H9 (cell line): ENCODE data around the gene XDH. TPM values are rescaled to one million over a fixed set of nuclear protein-coding genes. Genes with fewer than 3 reads are reported as not detected.

Experiments
- DNase-seq: peaks from one replicate; pipeline ENCODE4 v3.0.0-alpha.2; 2017
- H2AFZ ChIP-seq: one replicate; pipeline ENCODE4 v1.6.1; 2013; ENCODE audit warnings: mild to moderate bottlenecking, low read length, control low read depth, moderate library complexity
- H2AK5ac ChIP-seq: 2 replicates; pipeline ENCODE4 v1.6.1; 2013; ENCODE audit warnings: low read length, control low read depth, mixed read lengths; ENCODE audit not compliant: insufficient read length
- H2BK120ac ChIP-seq: one replicate; pipeline ENCODE4 v1.6.1; 2013; ENCODE audit warnings: low read depth, mild to moderate bottlenecking, low read length, control low read depth, inconsistent platforms; ENCODE audit not compliant: poor library complexity, severe bottlenecking
- H2BK12ac ChIP-seq: 2 replicates; pipeline ENCODE4 v1.6.1; 2013; ENCODE audit warnings: low read length, control low read depth, mixed read lengths, low read depth; ENCODE audit not compliant: insufficient read length
- H2BK15ac ChIP-seq: 2 replicates; pipeline ENCODE4 v1.6.1; 2013; ENCODE audit warnings: low read depth, low read length, control low read depth
- H2BK20ac ChIP-seq: one replicate; pipeline ENCODE4 v1.6.1; 2013; ENCODE audit warnings: low read depth, mild to moderate bottlenecking, low read length, control low read depth, inconsistent platforms; ENCODE audit not compliant: poor library complexity, severe bottlenecking
- H2BK5ac ChIP-seq: 2 replicates; pipeline ENCODE4 v1.6.1; 2013; ENCODE audit warnings: low read length, control low read depth, mixed read lengths; ENCODE audit not compliant: insufficient read length
- H3K14ac ChIP-seq: 2 replicates; pipeline ENCODE4 v1.6.1; 2013; ENCODE audit warnings: low read length, control low read depth; ENCODE audit not compliant: insufficient read depth
- H3K18ac ChIP-seq: 2 replicates; pipeline ENCODE4 v1.6.1; 2013; ENCODE audit warnings: low read depth, mild to moderate bottlenecking, mixed read lengths, low read length, control low read depth; ENCODE audit not compliant: insufficient read length
- H3K23ac ChIP-seq: 2 replicates; pipeline ENCODE4 v1.6.1; 2013; ENCODE audit warnings: low read length, control low read depth, mixed read lengths, low read depth; ENCODE audit not compliant: insufficient read length
- H3K23me2 ChIP-seq: 2 replicates; pipeline ENCODE4 v1.6.1; 2013; ENCODE audit warnings: low read depth, mild to moderate bottlenecking, mixed read lengths, low read length, control low read depth; ENCODE audit not compliant: insufficient read length, poor library complexity, severe bottlenecking
- H3K27ac ChIP-seq: 2 replicates; pipeline ENCODE4 v1.5.1; 2013; ENCODE audit warnings: low read length, control low read depth, mixed read lengths, low read depth; ENCODE audit not compliant: insufficient read length
- H3K27me3 ChIP-seq: 2 replicates; pipeline ENCODE4 v1.6.1; 2013; ENCODE audit warnings: low read length, control low read depth, inconsistent platforms; ENCODE audit not compliant: insufficient read depth
- H3K4ac ChIP-seq: 2 replicates; pipeline ENCODE4 v1.6.1; 2013; ENCODE audit warnings: low read depth, mild to moderate bottlenecking, control low read depth, inconsistent platforms, low read length, moderate library complexity
- H3K4me1 ChIP-seq: 2 replicates; pipeline ENCODE4 v1.6.1; 2013; ENCODE audit warnings: low read length, control low read depth, inconsistent platforms; ENCODE audit not compliant: insufficient read depth
- H3K4me2 ChIP-seq: 2 replicates; pipeline ENCODE4 v1.6.1; 2013; ENCODE audit warnings: low read length, control low read depth, mixed read lengths; ENCODE audit not compliant: insufficient read length, insufficient read depth
- H3K56ac ChIP-seq: 2 replicates; pipeline ENCODE4 v1.6.1; 2013; ENCODE audit warnings: low read depth, mild to moderate bottlenecking, mixed read lengths, low read length, control low read depth; ENCODE audit not compliant: insufficient read length
- H3K79me1 ChIP-seq: 2 replicates; pipeline ENCODE4 v1.6.1; 2013; ENCODE audit warnings: low read depth, mild to moderate bottlenecking, moderate library complexity, low read length, control low read depth, inconsistent platforms; ENCODE audit not compliant: insufficient read depth, poor library complexity, severe bottlenecking
- H3K79me2 ChIP-seq: 2 replicates; pipeline ENCODE4 v1.6.1; 2013; ENCODE audit warnings: low read length, control low read depth, inconsistent platforms; ENCODE audit not compliant: insufficient read depth
- H3K9ac ChIP-seq: 2 replicates; pipeline ENCODE4 v1.6.1; 2013; ENCODE audit warnings: low read length, control low read depth, mixed read lengths; ENCODE audit not compliant: insufficient read length; ENCODE audit errors: extremely low read depth
- H3K9me3 ChIP-seq: one replicate; pipeline ENCODE4 v1.6.1; 2013; ENCODE audit warnings: low read depth, low read length, inconsistent platforms; ENCODE audit not compliant: control insufficient read depth
- H3T11ph ChIP-seq: one replicate; pipeline ENCODE4 v1.6.1; 2013; ENCODE audit warnings: mild to moderate bottlenecking, low read length, control low read depth, inconsistent platforms
- H4K20me1 ChIP-seq: one replicate; pipeline ENCODE4 v1.6.1; 2013; ENCODE audit not compliant: control insufficient read depth, insufficient read length, insufficient read depth
- H4K5ac ChIP-seq: 2 replicates; pipeline ENCODE4 v1.6.1; 2013; ENCODE audit warnings: low read depth, mild to moderate bottlenecking, mixed read lengths, low read length, control low read depth; ENCODE audit not compliant: insufficient read length
- H4K8ac ChIP-seq: replicated peaks from 2 replicates; pipeline ENCODE4 v1.6.1; 2013; ENCODE audit warnings: low read length, control low read depth, mixed read lengths, low read depth; ENCODE audit not compliant: insufficient read length
- H4K91ac ChIP-seq: 2 replicates; pipeline ENCODE4 v1.6.1; 2013; ENCODE audit warnings: low read depth, mild to moderate bottlenecking, moderate library complexity, mixed read lengths, low read length, control low read depth; ENCODE audit not compliant: insufficient read length
- H3K27ac Mint-ChIP-seq, 3 experiments: 2 replicates in 2 of 3; 3 replicates in 1 of 3; pipeline ENCODE4 v1.8.0; 2020 to 2021; ENCODE audit warnings: mixed read lengths in 3 of 3, mild to moderate bottlenecking in 1 of 3, moderate library complexity in 1 of 3
- H3K27me3 Mint-ChIP-seq: 2 replicates; pipeline ENCODE4 v1.8.0; 2021; ENCODE audit warnings: low read depth, mild to moderate bottlenecking, moderate library complexity, mixed read lengths
- H3K36me3 Mint-ChIP-seq, 3 experiments: 2 replicates in 2 of 3; 3 replicates in 1 of 3; pipeline ENCODE4 v1.8.0; 2020 to 2021; ENCODE audit warnings: low read depth in 3 of 3, mixed read lengths in 3 of 3; ENCODE audit not compliant: insufficient read depth in 1 of 3
- H3K4me1 Mint-ChIP-seq, 2 experiments: 2 replicates each; pipeline ENCODE4 v1.8.0; 2020; ENCODE audit warnings: mixed read lengths in 2 of 2
- H3K4me3 Mint-ChIP-seq, 2 experiments: 2 replicates in 1 of 2; 3 replicates in 1 of 2; pipeline ENCODE4 v1.8.0; 2020 to 2021; ENCODE audit warnings: mild to moderate bottlenecking in 2 of 2, mixed read lengths in 2 of 2, moderate library complexity in 1 of 2
- H3K9me3 Mint-ChIP-seq, 2 experiments: 2 replicates in 1 of 2; 3 replicates in 1 of 2; pipeline ENCODE4 v1.8.0; 2020; ENCODE audit warnings: mild to moderate bottlenecking in 2 of 2, mixed read lengths in 2 of 2, moderate library complexity in 1 of 2
- CTCF ChIP-seq: fragments of 200-600 bp; sonication (generic); conservative IDR thresholded peaks from 3 replicates; pipeline ENCODE4 v1.8.0; 2021; ENCODE audit warnings: antibody characterized with exemption, mild to moderate bottlenecking
- total RNA-seq: library from RNA; stranded (reverse); gene quantifications from 2 replicates; pipeline ENCODE4 v1.2.1, GENCODE V29; 2021

The XDH gene
- total RNA-seq, 1 experiment from 2014 or later = 1.4 TPM

- Histone ChIP-seq H2BK15ac (no peak overlapping the region), H2BK20ac (no peak overlapping the region), H2BK5ac (no peak overlapping the region), H3K18ac (no peak overlapping the region), H3K79me1 (no peaks in the 10 kb centered on the region), H2BK120ac (no peak overlapping the region), H3K14ac (no peak overlapping the region), H3K9ac (no peak overlapping the region), H3K23ac (no peak overlapping the region), H3K56ac (no peak overlapping the region), H3K4me1 (no peaks in the 10 kb centered on the region), H2BK12ac (no peak overlapping the region), H3T11ph (no peak overlapping the region), H4K20me1 (no peaks in the 10 kb centered on the region), H4K8ac (no peak overlapping the region), H3K9me3 (no peaks in the 10 kb centered on the region), H4K5ac (no peak overlapping the region), H3K4me2 (no peak overlapping the region), H3K79me2 (no peaks in the 10 kb centered on the region), H4K91ac (no peak overlapping the region), H2AFZ (no peak overlapping the region), H2AK5ac (no peak overlapping the region), H3K27me3 (no peaks in the 10 kb centered on the region), H3K4ac (no peak overlapping the region), H3K23me2 (no peaks in the 10 kb centered on the region), H3K27ac (no peak overlapping the region)
- H3K4me1 Mint-ChIP-seq = peaks cover 4 to 5% of the 10 kb centered on the region in 2 experiments; a peak in 2 of 4 replicates
- H3K27ac Mint-ChIP-seq = no peak overlapping the region
- no peak for TF ChIP-seq CTCF
- H3K27me3 Mint-ChIP-seq = no peaks in the 10 kb centered on the region
- no peak for DNase-seq
- no peak overlapping the region for H3K4me3 Mint-ChIP-seq
- H3K9me3 Mint-ChIP-seq = no peaks in the 10 kb centered on the region; a peak in 1 of 5 replicates
- H3K36me3 Mint-ChIP-seq = no peaks in the 10 kb centered on the region
Measured at GRCh38 chr2:31390324-31390723, 24.2 kb downstream of the XDH start.
